Measurements from ENCODE around the gene OXCT1.

The OXCT1 gene

DNA sequence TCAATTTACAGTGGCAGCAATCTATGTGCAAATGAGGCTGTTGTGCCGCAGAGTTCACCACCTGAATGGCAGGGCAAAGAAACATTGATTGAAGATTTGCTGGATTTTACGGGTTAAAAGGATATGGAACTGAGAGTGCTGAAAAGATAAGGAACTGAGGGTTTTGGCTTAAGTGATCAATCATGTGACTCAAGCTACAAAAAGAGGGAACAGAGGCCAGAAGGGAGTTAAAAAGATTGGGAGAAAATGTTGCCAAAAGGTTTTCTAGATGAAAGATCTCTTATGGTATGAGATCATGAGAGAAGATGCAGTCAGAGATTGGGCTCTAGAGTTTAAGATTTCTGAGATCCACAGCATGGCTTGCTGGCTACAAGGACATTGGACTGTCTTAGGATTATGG is 26.0 kb upstream of the OXCT1 start:
- TF ChIP-seq, protein P1, sequence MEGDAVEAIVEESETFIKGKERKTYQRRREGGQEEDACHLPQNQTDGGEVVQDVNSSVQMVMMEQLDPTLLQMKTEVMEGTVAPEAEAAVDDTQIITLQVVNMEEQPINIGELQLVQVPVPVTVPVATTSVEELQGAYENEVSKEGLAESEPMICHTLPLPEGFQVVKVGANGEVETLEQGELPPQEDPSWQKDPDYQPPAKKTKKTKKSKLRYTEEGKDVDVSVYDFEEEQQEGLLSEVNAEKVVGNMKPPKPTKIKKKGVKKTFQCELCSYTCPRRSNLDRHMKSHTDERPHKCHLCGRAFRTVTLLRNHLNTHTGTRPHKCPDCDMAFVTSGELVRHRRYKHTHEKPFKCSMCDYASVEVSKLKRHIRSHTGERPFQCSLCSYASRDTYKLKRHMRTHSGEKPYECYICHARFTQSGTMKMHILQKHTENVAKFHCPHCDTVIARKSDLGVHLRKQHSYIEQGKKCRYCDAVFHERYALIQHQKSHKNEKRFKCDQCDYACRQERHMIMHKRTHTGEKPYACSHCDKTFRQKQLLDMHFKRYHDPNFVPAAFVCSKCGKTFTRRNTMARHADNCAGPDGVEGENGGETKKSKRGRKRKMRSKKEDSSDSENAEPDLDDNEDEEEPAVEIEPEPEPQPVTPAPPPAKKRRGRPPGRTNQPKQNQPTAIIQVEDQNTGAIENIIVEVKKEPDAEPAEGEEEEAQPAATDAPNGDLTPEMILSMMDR (IDR thresholded peaks at IDR 0.05; ENCODE audit: insufficient read depth, missing control alignments): no peak
- FAIRE-seq (no peak), DNase-seq (ENCODE audit: insufficient read length, low spot score) (no peak)

DNA sequence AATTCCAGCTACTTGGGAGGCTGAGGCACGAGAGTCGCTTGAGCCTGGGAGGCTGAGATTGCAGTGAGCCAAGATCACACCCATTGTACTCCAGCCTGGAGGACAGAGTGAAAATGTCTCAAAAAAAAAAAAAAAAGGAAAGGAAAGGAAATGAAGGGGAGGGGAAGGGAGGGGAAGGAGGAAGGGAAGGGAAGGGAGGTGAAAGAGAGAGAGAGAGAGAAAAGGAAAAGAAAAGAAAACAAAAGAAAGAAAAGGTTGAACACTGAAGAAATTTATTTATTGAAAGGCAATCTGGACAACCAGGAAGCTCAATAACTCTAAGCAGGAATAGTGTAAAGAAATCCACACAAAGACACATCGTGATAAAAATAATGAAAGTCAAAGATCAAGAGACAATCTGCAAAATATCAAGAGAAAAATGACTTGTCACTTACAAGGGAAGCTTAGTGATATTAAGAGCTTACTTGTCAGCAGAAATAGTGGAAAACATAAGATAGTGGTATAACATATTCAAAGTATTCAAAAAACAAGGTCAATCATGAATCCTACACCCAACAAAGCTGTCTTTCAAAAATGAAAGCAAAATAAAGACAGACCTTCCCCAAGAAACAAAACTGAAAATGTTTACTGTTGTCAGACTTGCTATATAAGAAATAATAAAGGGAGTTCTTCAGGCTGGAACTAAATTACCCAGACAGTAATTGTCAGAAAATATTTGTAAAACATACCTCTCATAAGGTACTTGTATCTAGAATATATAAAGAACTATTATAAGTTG is 23.0 kb upstream of the OXCT1 start:
- TF ChIP-seq, protein P1 (IDR thresholded peaks at IDR 0.05; ENCODE audit: insufficient read depth, missing control alignments): no peak

DNA sequence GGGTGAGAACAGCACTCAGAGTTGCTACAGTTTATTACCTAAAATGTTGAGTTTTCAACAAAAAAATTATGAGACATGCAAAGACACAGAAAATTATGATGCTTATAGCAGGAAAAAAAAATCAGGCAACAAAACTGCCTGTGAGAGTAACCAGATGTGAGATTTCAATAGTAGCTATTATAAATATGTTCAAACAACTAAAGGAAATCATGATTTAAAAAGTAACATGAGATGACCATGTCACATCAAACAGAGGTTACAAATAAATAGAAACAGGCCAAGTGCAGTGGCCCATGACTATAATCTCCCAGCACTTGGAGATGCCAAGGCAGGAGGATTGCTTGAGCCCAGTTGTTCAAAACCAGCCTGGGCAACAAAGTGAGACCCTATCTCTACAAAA is 21.8 kb upstream of the OXCT1 start:
- no peak for FAIRE-seq
- TF ChIP-seq, protein P1 (IDR thresholded peaks at IDR 0.05; ENCODE audit: insufficient read depth, missing control alignments): no peak

More for the DNA sequence above, 23.0 kb upstream of the OXCT1 start:
- FAIRE-seq: no peak
- DNase-seq (ENCODE audit: insufficient read length, low spot score): no peak

DNA sequence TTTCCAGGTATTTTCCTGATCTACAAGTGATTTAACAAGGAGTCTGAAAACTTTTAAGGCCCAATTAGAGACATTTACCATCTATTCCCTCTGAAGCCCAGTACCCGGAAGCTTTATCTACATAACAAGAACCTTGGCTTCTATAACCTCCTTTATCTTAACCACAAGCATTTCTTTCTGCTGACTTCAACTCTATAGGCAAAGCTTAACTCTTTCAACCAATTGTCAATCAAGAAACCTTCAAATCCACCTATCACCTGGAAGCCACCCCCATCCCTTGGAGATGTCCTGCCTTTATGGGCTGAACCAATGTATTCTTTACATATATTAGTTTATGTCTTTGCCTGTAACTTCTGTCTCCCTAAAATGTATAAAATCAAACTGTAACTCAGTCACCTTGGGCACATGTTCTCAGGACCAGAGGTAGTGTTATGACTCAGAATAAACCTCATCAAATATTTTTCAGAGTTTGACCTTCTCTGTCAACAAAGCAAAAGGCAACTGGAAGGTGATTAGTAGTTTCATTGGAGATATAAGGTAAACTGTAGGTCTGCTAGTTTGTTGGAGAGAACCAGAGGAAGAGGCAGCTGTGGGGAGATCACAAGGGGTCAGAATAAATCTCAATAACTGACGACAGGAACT is 21.0 kb upstream of the OXCT1 start:
- no peak for DNase-seq (ENCODE audit: insufficient read length, low spot score)
- TF ChIP-seq, protein P1 (IDR thresholded peaks at IDR 0.05; ENCODE audit: insufficient read depth, missing control alignments): no peak
- FAIRE-seq: no peak

More for the DNA sequence above, 21.8 kb upstream of the OXCT1 start:
- DNase-seq (ENCODE audit: insufficient read length, low spot score): no peak

DNA sequence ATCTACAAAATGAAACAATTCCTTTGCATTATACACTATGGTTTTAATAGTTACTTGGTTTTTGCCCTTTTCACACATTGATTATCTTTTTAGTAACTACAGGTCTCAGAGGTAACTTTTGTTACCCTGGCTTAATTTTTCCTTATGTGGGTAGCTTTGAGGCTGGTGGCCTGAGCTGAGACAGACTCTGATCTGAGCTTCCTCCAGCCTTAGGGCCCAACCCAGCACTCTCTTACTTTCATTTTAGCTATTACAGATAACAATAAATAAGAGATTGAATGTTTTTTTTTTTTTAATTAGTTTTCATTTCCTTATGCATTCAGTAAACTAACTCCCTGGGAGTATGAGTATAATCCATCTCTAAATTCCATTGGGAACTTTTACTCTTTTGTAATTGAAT is 15.1 kb upstream of the OXCT1 start:
- no peak for DNase-seq (ENCODE audit: insufficient read length, low spot score)
- TF ChIP-seq, protein P1 (IDR thresholded peaks at IDR 0.05; ENCODE audit: insufficient read depth, missing control alignments): no peak
- FAIRE-seq: no peak

DNA sequence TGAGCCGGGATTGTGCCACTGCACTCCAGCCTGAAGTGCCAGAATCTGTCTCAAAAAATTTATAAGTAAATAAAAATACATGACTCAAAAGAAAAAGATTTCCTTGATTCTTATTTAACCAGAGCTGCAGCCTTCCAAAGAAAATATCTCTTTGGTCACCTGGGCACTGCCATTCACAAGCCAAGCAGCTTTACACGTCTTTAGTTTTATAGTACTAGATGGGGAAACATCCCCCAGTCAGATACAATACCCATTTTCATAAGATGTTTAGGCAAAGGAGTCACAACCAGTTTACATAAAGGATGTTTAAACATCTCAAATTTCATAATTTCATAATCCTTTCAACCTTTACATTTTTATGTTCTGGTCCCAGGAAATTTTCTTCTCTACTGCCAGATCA is 13.7 kb upstream of the OXCT1 start:
- DNase-seq (ENCODE audit: insufficient read length, low spot score) (no peak), FAIRE-seq (no peak)
- TF ChIP-seq, protein P1 (IDR thresholded peaks at IDR 0.05; ENCODE audit: insufficient read depth, missing control alignments): no peak

DNA sequence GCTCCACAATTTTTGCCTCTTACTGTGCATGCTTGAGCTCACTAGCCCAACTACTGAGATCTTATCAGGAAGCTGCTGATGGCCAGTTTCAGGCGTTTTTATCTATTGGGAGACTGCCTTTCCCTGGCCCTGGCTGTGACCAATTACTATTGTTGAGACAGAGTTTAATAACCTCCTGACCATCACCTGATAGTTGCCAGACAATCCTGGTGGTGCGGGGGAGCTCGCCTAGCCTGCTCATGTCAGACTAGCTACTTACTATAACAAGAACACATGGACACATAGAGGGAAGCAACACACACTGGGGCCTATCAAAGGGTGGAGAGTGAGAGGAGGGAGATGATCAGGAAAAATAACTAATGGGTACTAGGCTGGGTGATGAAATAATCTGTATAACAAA is 13.0 kb upstream of the OXCT1 start:
- no peak for DNase-seq (ENCODE audit: insufficient read length, low spot score)
- TF ChIP-seq, protein P1 (IDR thresholded peaks at IDR 0.05; ENCODE audit: insufficient read depth, missing control alignments): no peak
- FAIRE-seq: no peak
